Vagina (tissue), 2 donors: Measurements from ENCODE around the gene STRIT1. TPM values are rescaled to one million over a fixed set of nuclear protein-coding genes. Genes with fewer than 3 reads are reported as not detected.

Source experiments
- DNase-seq, 2 donors: peaks; one replicate each; pipeline ENCODE4 v3.0.0-alpha.2; 2017; ENCODE audit errors: extremely low spot score in 2 of 2
- H3K27ac ChIP-seq: fragments of 200-600 bp; sonication (generic); one replicate; pipeline ENCODE4 v1.5.1; 2019
- H3K27me3 ChIP-seq: fragments of 200-600 bp; sonication (generic); one replicate; pipeline ENCODE4 v1.5.1; 2019
- H3K36me3 ChIP-seq, 2 donors: fragments of 200-600 bp; sonication (generic); one replicate each; pipeline ENCODE4 v1.5.1; 2017 to 2019
- H3K4me1 ChIP-seq: fragments of 200-600 bp; sonication (generic); one replicate; pipeline ENCODE4 v1.5.1; 2019
- H3K4me3 ChIP-seq, 2 donors: fragments of 200-600 bp; sonication (generic); 1 replicate in 1 of 2; 2 replicates in 1 of 2; pipeline ENCODE4 v1.5.1; 2016 to 2019
- H3K9me3 ChIP-seq: fragments of 200-600 bp; sonication (generic); one replicate; pipeline ENCODE4 v1.5.1; 2019
- POLR2A ChIP-seq, 2 donors: fragments of 450-650 bp; IDR thresholded peaks; one replicate each; pipeline ENCODE4 v1.6.1; 2017; ENCODE audit warnings: antibody characterized with exemption in 2 of 2, mild to moderate bottlenecking in 2 of 2, moderate library complexity in 2 of 2
- POLR2AphosphoS5 ChIP-seq, 2 donors: sonication (generic); formaldehyde crosslinking; IDR thresholded peaks; one replicate each; pipeline ENCODE4 v1.9.0; 2017; ENCODE audit warnings: antibody characterized with exemption in 2 of 2, mild to moderate bottlenecking in 2 of 2, low read depth in 1 of 2; ENCODE audit not compliant: insufficient read depth in 1 of 2
- intact Hi-C: fragments of 100-400 bp; cut with DNase I; formaldehyde crosslinking; loops from one replicate; pipeline ENCODE4 v1.15.1; 2023
- total RNA-seq: library from RNA; depleted of rRNA; stranded (reverse); fragments of >200 nt; gene quantifications from one replicate; pipeline ENCODE4 v1.2.3, GENCODE V29; 2016
- TF ChIP-seq, protein P1 (sequence below), 3 experiments: fragments of 450-650 bp in 2 of 3; fragments of 200-600 bp in 1 of 3; sonication (generic) in 1 of 3; IDR thresholded peaks; one replicate each; pipeline ENCODE4 v1.5.1; 2017 to 2019; ENCODE audit warnings: antibody characterized with exemption in 3 of 3, mild to moderate bottlenecking in 2 of 3, moderate library complexity in 2 of 3

Gene STRIT1
- total RNA-seq, 1 donor from 2014 or later: not detected

DNA sequence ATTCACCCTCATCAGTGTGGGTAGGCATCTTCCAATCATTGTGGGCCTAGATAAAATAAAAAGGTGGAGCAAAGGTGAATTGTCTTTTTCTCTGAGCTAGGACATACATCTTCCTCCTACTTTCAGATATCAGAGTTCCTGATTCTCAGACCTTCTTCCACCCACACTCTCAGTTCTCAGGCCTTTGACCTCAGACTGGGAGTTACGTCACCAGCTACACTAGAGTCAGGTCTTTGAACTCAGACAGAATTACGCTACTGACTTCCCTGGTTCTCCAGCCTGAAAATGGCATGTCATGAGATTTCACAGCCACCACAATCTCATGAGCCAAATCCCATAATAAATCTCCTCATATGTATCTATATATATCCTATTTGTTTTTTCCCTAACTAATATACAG is 39.0 kb downstream of the STRIT1 start:
- intact Hi-C loops: no loop called here
- no peak for DNase-seq
- no peak overlapping the region for H3K4me3 ChIP-seq
- H3K9me3 ChIP-seq: no peaks in the 10 kb centered on the region
- no peaks in the 10 kb centered on the region for H3K36me3 ChIP-seq
- H3K27me3 ChIP-seq: no peaks in the 10 kb centered on the region
- no peak for TF ChIP-seq POLR2AphosphoS5 (IDR thresholded peaks at IDR 0.05; ENCODE audit: insufficient read depth in 1 of 2, low read depth in 1 of 2)
- TF ChIP-seq, protein P1, sequence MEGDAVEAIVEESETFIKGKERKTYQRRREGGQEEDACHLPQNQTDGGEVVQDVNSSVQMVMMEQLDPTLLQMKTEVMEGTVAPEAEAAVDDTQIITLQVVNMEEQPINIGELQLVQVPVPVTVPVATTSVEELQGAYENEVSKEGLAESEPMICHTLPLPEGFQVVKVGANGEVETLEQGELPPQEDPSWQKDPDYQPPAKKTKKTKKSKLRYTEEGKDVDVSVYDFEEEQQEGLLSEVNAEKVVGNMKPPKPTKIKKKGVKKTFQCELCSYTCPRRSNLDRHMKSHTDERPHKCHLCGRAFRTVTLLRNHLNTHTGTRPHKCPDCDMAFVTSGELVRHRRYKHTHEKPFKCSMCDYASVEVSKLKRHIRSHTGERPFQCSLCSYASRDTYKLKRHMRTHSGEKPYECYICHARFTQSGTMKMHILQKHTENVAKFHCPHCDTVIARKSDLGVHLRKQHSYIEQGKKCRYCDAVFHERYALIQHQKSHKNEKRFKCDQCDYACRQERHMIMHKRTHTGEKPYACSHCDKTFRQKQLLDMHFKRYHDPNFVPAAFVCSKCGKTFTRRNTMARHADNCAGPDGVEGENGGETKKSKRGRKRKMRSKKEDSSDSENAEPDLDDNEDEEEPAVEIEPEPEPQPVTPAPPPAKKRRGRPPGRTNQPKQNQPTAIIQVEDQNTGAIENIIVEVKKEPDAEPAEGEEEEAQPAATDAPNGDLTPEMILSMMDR (IDR thresholded peaks at IDR 0.05): no peak
- no peak for TF ChIP-seq POLR2A (IDR thresholded peaks at IDR 0.05)
- H3K4me1 ChIP-seq: no peaks in the 10 kb centered on the region
- no peak overlapping the region for H3K27ac ChIP-seq

DNA sequence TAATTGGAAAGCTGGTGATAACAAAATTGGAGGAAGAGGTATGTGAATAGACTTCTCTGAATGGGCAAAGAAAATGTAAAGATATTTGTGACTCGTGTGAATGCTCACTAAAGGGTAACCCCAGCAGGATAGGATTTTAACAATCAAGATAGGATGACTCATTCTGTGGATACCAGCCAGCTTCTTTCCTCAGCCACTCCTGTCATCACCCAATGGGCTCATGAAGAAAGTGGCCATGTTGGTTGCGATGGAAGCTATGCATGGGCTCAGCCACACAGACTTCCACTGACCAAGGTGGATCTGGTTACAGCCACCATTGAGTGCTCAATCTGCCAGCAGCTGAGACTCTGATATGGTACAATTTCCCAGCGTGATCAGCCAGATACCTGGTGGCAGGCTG is 40.9 kb downstream of the STRIT1 start:
- no peaks in the 10 kb centered on the region for H3K27me3 ChIP-seq
- no peaks in the 10 kb centered on the region for H3K4me1 ChIP-seq
- H3K36me3 ChIP-seq: no peaks in the 10 kb centered on the region
- intact Hi-C loops: no loop called here
- no peak overlapping the region for H3K27ac ChIP-seq
- H3K4me3 ChIP-seq: no peak overlapping the region
- no peak for DNase-seq
- TF ChIP-seq, protein P1 (IDR thresholded peaks at IDR 0.05): no peak
- TF ChIP-seq POLR2AphosphoS5 (IDR thresholded peaks at IDR 0.05; ENCODE audit: insufficient read depth in 1 of 2, low read depth in 1 of 2) (no peak), POLR2A (IDR thresholded peaks at IDR 0.05) (no peak)
- H3K9me3 ChIP-seq: peaks cover 3% of the 10 kb centered on the region

DNA sequence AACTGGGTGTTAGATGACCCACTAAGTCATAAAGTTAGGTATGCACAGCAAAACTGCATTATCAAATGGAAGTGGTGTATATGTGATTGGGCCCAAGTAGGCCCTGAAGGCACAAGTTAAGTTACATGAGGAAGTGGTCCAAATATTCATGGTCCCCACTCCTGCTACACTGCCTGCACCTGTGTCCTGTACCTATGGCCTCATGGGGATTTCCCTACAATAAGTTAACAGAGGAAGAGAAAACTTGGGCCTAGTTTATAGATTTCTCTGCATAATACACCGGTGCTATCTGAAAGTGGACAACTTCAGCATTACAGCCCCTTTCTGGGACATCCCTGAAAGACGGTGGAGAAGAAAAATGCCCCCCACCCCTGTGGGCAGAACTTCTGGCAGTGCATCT is 41.5 kb downstream of the STRIT1 start:
- H3K4me1 ChIP-seq: no peaks in the 10 kb centered on the region
- TF ChIP-seq, protein P1 (IDR thresholded peaks at IDR 0.05): no peak
- TF ChIP-seq POLR2A (IDR thresholded peaks at IDR 0.05) (no peak), POLR2AphosphoS5 (IDR thresholded peaks at IDR 0.05; ENCODE audit: insufficient read depth in 1 of 2, low read depth in 1 of 2) (no peak)
- no peak for DNase-seq

DNA sequence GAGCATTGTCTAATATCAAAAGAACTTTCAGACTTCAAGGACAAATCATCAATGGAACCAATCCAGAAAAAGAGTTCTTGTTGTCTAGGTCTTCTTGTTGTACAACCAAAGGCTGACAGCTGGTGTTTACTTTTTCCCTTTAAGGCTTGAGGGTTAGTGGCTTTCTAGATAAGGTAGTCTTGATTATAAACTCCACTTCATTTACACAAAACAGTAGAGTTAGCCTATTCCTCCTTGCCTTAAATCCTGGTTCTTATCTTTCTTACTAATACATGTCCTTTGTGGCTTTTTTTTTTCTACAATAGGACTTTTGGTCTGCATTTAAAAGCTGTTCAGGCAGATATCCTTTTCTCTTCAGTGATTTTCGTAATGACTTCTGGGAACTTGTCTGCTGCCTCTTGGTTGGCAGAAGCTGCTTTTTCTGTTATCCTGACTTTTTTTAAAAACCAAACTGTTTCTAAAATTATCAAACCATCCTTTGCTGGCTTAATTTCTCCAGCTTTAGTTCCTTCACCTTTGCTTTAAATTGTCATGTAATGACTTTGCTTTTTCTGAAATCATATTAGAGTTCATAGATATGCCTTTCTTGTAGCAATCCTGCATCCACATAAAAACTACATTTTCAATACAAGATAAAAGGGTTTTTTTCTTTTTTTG is 44.8 kb downstream of the STRIT1 start:
- H3K36me3 ChIP-seq: no peaks in the 10 kb centered on the region
- DNase-seq: no peak
- H3K9me3 ChIP-seq: peaks cover 3% of the 10 kb centered on the region
- no peaks in the 10 kb centered on the region for H3K4me1 ChIP-seq
- intact Hi-C loops: no loop called here
- no peaks in the 10 kb centered on the region for H3K27me3 ChIP-seq
- no peak overlapping the region for H3K4me3 ChIP-seq
- no peak for TF ChIP-seq POLR2AphosphoS5 (IDR thresholded peaks at IDR 0.05; ENCODE audit: insufficient read depth in 1 of 2, low read depth in 1 of 2)
- H3K27ac ChIP-seq: no peak overlapping the region

More for the DNA sequence above, 41.5 kb downstream of the STRIT1 start:
- Histone ChIP-seq H3K4me3 (no peak overlapping the region), H3K27me3 (no peaks in the 10 kb centered on the region), H3K27ac (no peak overlapping the region), H3K36me3 (no peaks in the 10 kb centered on the region), H3K9me3 (peaks cover 3% of the 10 kb centered on the region)
- intact Hi-C loops: no loop called here

DNA sequence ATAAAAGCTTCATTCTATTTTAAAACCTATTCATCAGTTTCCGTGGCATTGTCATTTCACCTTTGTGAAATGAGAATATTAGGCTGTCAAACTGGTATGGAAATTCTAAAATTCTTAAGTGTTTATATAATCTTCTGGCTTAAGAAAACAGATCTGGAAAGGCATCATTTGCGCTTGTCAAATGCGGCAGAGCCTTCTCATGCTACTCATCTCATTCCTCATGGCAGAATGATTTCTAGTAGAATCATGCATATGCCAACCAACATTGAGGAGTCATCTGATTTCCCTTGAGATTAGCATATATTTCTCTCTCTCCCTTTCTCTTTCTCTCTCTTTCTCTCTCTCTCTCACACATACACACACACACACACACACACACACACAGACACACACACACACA is 48.8 kb downstream of the STRIT1 start:
- no peaks in the 10 kb centered on the region for H3K4me1 ChIP-seq
- H3K27me3 ChIP-seq: no peaks in the 10 kb centered on the region
- H3K36me3 ChIP-seq: no peaks in the 10 kb centered on the region
- TF ChIP-seq POLR2AphosphoS5 (IDR thresholded peaks at IDR 0.05; ENCODE audit: insufficient read depth in 1 of 2, low read depth in 1 of 2) (no peak), POLR2A (IDR thresholded peaks at IDR 0.05) (no peak)
- TF ChIP-seq, protein P1 (IDR thresholded peaks at IDR 0.05): no peak
- intact Hi-C loops: loop anchor here (5.0 kb wide), 1 partner anchor 1338 kb away; no protein-coding TSS in a partner anchor
- H3K9me3 ChIP-seq: peaks cover 3% of the 10 kb centered on the region
- H3K27ac ChIP-seq: no peak overlapping the region
- no peak overlapping the region for H3K4me3 ChIP-seq
- no peak for DNase-seq
